ENCODE data around the gene ZDHHC1.
"Not testable (repeated sequence)": the region's sequence is repeated elsewhere in the genome, so short reads cannot be mapped to it uniquely, and the experiment has no call there.

The ZDHHC1 gene

DNA sequence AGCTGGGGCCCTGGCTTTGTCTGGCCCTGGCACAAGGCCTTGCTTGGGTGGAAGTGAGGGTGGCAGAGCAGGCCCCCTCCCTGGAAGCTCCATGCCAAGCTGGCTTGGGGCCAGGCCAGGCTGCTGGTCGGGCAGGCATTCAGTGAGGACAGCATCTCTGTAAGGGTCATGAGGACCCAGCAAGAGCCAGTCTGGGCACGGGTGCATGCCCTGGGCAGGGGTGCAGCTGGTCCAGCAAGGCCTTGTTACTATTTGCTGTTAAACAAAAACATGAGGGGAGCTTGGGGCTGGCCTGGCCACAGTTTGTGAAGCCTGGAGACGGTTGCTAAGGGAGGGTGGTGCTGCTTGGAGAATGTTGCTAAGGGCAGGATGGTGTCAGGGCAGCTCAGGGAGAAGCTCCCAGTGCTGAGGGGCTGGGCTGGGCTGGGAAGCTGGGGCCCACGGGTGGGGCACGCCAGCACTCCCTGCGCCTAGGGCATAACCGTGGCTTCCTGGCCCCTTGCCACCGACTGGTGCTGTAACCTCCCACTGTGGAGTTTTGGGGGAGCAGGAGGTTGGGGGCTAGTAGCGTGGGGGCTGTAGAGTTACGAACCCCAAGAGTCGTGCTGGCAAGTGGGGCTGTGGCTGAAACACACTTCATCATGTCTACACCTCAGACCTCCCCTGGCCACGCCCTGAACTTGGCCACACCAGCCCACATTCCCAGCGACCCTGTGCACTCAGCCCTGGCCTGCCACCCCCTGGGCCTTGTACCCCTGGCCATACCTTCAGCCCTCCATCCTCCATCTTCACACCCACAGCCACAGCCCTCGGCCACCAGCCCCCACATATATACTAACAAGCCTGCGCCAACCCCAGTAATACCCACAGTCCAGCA, 24.6 kb downstream of the ZDHHC1 start:
- no peak for DNase-seq

- no peak for DNase-seq
Observed at GRCh38 chr16:67390816-67391423, 25.4 kb downstream of the ZDHHC1 start.

DNA sequence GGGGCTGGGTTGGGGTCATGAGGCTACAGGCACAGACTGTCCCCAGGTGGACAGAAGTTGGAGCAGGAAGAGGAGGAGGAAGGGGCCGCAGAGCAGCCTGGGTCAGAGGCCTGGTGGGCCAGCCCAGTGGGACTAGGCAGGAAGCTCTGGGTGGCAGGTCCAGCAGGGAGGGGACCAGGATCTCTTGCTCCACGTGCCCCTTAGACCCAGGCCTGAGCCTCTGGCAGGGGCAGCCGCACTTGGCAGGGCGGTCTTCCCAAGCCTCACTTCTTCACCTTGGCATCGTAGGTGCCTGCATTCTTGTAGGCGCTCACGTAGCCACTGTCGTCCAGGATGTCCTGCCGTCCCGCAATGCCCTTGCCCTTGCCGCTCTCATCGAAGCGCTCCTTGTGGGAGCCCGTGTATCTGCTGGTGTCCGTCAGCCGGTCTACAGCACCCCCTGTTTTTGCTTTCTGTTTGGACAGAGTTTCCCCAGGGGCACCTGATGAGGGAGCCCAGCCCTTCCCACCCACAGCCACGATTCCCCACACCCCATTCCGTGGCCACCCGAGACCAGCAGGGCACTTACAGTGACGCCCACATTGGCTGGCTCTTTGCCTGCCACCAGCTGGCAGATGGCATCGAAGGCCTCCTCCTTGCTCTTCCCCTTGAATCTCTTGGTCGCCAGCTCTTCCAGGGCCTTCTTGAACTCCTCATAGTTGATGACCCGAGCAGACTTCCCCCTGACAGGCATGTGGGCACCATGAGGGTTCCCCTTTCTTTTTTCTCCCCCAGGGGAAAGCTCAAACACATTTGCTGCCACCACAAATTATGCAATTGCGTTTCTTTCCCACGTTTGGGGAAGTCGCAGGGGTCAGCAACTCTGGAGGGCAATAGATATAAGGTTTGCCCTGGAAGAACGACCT, 26.1 kb downstream of the ZDHHC1 start:
- DNase-seq: no peak

DNA sequence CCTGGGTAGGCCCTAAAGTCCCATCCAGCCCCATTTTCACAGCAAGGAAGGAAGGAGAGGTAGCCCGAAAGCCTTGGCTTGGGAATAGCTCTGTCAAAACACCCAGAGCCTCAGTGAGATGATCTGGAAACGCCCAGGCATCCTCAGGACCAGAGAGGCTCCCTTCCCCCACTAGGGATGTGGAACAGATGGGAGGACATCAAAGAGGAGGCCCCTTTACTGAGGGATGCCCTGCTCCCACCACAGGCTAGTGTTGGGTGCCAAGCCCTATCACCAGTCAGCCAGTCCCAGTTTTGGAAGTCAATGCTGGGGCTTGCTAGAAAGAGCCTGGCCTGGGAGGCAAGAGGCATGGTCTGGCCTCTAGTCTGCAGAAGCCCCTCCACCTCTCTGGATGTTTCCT, 27.7 kb downstream of the ZDHHC1 start:
- DNase-seq: no peak

GRCh38 chr16:67388191-67388590, 28.1 kb downstream of the ZDHHC1 start:
- DNase-seq: no peak

GRCh38 chr16:67387479-67388079, 28.7 kb downstream of the ZDHHC1 start:
- DNase-seq: no peak

DNA sequence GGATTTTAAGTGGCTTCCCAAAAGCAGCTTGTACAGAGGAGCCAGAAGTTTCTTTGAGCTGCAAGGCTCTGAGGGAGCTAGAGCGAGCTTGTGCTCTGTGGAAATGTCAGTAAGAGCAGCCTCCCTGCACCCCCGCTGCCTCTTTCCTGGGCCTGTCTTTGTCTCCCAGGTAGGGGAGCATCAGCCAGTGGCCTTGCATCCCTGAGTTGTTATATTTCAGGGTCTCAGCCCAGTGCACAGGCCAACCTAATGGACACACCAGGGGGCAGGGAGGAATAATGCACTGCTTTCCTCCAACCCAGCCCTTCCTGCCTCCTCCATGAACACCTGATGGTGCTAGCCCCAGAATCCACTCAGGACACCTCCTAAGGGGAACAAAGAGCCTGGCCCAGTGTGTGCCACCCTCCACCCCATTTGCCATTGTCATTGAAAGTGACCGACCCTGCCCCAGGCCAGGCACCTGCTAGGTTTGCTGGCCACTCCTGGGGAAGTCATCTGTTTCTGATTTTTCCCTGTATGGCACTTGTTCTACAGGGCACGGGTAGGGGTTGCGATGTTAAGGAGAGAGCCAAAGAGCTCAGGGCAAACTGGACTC, 29.3 kb downstream of the ZDHHC1 start:
- DNase-seq: no peak

- no peak for DNase-seq
Observed at GRCh38 chr16:67384778-67385510, 31.3 kb downstream of the ZDHHC1 start.

- DNase-seq: no peak
Observed at GRCh38 chr16:67383284-67383683, 33.0 kb downstream of the ZDHHC1 start.

GRCh38 chr16:67378642-67379041, 37.6 kb downstream of the ZDHHC1 start:
- DNase-seq: no peak

- DNase-seq: not testable (repeated sequence)
Observed at GRCh38 chr16:67376012-67376411, 40.3 kb downstream of the ZDHHC1 start.

DNA sequence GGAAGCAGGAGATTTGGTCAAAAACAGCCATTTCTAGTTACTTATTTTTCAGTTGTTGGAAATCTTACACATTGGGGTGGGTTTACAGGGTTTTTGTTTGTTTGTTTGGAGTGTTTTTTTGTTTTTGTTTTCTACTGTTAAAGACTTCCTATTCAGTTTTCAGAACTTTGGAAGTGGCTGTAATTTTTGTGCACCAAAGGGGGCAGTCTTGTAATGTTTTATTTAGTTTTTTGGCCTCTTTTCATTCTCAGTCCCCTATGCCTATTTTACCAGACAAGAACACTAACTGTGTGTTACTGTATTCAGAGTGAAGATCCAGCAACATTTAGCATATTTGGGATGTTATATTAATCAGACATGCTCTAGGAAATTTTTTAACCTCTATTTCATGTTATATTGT, 43.6 kb downstream of the ZDHHC1 start:
- DNase-seq: peak; percentile 45

DNA sequence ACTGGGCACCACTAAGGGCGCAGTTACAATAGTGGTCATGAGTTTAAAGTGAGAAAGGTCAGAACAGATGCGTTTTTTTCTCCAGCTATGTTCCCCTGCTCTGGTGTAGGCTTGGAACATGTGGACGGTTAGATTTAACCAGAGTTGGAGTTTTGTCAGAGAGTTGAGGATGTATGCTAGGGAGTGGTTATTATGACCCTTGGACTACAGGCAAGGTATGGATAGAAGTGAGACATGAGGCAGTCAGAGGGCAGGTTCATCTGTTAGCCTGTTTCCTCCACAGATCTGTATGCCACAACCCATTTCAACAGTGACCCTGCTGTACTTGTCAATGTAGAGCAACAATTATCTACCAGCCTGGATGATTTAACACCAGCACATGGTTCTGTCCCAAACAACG, 45.6 kb downstream of the ZDHHC1 start:
- no peak for DNase-seq

DNA sequence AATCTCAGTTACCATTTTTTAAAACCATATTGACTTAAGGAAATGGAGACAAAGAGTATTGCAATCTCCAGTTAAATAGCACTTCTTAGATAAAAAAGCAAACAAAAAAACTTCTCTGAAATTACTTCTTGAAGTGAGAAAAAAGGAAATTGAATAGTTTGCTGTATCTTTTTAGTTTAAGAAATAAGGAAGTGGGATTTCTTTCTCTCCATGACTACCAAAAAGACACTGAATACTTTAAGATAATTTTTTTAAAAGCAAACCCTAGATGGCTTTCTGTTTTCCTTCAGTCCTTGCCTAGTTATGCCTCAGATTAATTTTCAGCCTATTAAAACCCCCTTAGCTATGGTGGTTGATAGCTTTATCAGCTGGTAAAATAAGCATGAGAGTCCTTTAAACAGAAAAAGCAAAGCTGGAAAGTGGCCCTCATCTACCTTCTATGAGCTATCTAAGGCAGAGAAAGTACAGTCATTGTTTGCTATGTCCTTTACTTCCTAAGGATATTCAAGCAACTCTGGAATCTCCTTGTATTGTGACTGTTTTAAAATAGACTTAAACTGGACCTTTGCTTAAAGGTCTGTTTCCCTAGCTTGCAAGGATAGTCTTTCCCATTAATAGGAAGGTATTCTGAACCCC, 51.6 kb downstream of the ZDHHC1 start:
- no peak for DNase-seq

GRCh38 chr16:67361038-67361437, 55.2 kb downstream of the ZDHHC1 start:
- DNase-seq: no peak

DNA sequence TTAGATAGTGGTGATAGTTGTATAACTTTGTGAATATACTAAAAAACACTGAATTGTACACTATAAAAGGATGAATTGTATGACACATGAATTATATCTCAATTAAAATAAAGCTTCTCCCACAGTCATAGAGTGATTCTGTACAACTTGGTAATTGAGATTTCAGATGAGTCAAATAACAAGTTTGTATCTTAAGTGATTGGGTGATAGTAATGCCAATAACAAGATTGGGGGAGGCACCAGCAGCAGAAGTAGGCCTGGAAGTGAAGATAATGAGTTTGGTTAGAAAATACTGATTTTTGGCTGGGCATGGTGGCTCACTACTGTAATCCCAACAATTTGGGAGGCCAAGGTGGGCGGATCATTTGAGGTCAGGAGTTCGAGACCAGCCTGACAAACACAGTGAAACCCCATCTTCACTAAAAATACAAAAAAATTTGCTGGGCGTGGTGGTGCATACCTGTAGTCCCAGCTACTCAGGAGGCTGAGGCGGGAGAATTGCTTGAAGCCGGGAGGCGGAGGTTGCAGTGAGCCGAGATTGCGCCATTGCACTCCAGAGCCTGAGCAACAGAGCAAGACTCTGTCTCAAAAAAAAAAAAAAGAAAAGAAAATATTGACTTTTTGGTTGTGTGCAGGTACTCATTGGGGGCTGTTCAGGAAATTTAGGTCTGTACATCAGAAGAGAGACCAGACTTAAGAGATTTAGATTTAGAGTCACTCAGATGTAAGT, 56.6 kb downstream of the ZDHHC1 start:
- DNase-seq: not testable (repeated sequence)

GRCh38 chr16:67357561-67357960, 58.7 kb downstream of the ZDHHC1 start:
- DNase-seq: no peak

- DNase-seq: no peak
Observed at GRCh38 chr16:67356396-67356795, 59.9 kb downstream of the ZDHHC1 start.

- DNase-seq: not testable (repeated sequence)
Observed at GRCh38 chr16:67352463-67352862, 63.8 kb downstream of the ZDHHC1 start.

DNA sequence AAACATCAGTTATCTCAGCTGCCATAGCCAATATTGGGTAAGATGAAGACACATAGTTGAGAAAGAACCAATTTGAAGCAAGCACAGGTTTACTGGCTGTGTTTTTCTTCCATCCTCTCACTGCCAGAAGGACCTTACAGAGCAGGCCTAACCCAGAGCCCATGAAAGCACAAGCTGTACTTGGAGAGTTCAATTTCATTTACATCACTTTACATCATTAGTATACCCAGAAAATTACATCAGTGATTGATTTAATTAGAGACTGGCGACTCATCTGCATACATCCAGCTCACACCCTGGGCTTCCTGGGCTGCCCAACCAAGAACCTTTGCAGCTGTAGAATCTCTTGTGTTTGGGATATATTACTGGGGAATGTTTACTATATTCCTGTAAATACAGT, 66.0 kb downstream of the ZDHHC1 start:
- no peak for DNase-seq

GRCh38 chr16:67349172-67349571, 67.1 kb downstream of the ZDHHC1 start:
- DNase-seq: peak; percentile 37

Measured in HCEC 1CT (cell line).